HL-60 (cell line): ENCODE measurements around the gene B9D1.

Experiments
- CTCF ChIP-seq: IDR thresholded peaks from one replicate; pipeline ENCODE4 v1.5.1; 2011; ENCODE audit warnings: low read length, control low read depth, inconsistent platforms; ENCODE audit not compliant: insufficient read depth
- POLR2AphosphoS5 ChIP-seq: IDR thresholded peaks from 2 replicates; pipeline ENCODE4 v1.6.1; 2012; ENCODE audit warnings: low read depth
- REST ChIP-seq: IDR thresholded peaks from 2 replicates; pipeline ENCODE4 v1.6.1; 2012; ENCODE audit warnings: low read depth; ENCODE audit not compliant: insufficient replicate concordance
- SPI1 ChIP-seq: IDR thresholded peaks from 2 replicates; pipeline ENCODE4 v1.6.1; 2012; ENCODE audit warnings: low read depth, mild to moderate bottlenecking, borderline replicate concordance

- TF ChIP-seq CTCF = no peak
- no peak for TF ChIP-seq REST
- TF ChIP-seq POLR2AphosphoS5 = no peak
- TF ChIP-seq SPI1 = no peak
These were observed 36.0 kb upstream of the B9D1 start for GRCh38 chr17:19398301-19399181.
